Activated CD8-positive, alpha-beta memory T cell treated with anti-CD3 and anti-CD28 coated beads, Interleukin-2, amount 50 U/mL, for 1 hour (primary cell): ENCODE measurements around the gene THSD4.

ENCODE experiments used
- DNase-seq: peaks from one replicate; pipeline ENCODE4 v3.0.0-alpha.2; 2020; ENCODE audit errors: extremely low read depth

Gene THSD4

GRCh38 chr15:71494563-71495397, 379.5 kb downstream of the THSD4 start:
- DNase-seq: no peak

DNA sequence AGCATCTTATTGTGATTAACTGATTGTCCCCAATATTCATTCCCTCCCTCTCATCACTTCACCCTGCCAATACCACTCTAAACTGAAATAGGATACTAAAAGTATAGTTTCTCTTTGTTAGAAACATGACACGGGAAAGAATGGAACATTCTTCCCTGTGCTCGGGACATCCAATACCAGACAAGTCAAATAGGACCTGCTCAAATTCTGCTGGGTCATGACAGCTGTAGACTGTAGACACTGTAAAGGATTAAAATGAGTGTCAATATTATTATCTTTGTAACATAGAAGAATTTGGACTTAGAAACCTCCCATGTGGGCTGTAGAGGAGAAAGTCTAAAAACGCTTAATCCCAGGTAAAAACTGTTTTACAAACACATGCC, 380.1 kb downstream of the THSD4 start:
- DNase-seq: no peak

- DNase-seq: no peak
These were observed 381.2 kb downstream of the THSD4 start for GRCh38 chr15:71496336-71496955.

GRCh38 chr15:71501344-71502076, 386.2 kb downstream of the THSD4 start:
- DNase-seq: no peak

DNA sequence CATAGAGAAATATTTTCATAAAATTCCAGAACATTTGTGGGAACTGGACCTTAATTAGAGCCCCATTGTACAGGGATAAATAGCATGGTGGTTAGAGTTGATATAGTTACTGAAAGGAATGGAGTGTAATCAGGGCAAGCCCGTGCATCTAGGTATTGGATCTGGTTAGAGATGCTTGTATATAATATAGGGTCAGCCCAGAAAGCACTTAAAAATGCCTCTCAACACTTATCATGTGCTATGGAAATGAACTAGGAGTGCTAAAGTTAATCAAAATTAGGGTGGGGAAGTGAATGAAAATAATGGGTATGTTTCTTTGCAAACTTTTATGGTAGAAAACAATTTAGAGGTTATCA, 386.8 kb downstream of the THSD4 start:
- DNase-seq: no peak

DNA sequence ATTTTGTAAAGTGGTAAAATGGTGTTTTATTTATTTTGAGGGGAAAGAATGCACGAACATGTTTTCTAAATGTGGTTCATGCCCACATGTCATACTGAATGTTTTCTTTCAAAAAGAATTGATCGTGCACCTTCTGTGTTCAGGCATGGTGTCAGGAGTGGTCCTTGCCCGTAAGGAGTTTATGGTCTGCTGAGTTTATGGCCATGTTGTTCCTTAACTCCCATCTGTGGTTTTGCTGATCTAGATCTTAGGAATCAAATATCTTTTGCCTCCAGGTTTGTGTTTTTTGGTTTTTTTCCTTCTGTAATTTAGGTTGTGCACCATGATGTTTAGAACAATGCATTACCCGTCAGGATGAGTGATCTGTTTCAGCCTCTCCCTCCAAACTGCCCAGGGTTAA, 390.7 kb downstream of the THSD4 start:
- DNase-seq: no peak

- DNase-seq: no peak
These were observed 391.7 kb downstream of the THSD4 start for GRCh38 chr15:71506946-71507345.

GRCh38 chr15:71508081-71508682, 392.9 kb downstream of the THSD4 start:
- no peak for DNase-seq

DNA sequence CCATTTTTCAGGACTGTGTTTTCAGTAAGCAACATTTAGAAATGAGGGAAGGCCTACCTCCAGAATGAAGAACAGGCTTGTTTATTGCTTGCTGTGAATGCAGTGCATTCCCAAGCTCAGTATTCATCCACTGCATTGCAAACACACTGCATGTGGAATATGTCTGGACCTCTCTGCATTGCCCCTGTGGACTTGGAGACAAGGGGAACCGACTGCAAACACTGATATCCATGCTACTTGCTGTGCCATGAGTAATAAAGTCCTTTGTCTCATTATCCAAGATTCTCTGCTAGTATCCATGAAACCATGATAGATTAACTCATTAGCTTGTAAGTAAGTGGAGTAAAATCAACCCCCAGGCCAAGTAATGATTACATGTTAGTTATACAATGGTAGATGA, 393.9 kb downstream of the THSD4 start:
- no peak for DNase-seq

DNA sequence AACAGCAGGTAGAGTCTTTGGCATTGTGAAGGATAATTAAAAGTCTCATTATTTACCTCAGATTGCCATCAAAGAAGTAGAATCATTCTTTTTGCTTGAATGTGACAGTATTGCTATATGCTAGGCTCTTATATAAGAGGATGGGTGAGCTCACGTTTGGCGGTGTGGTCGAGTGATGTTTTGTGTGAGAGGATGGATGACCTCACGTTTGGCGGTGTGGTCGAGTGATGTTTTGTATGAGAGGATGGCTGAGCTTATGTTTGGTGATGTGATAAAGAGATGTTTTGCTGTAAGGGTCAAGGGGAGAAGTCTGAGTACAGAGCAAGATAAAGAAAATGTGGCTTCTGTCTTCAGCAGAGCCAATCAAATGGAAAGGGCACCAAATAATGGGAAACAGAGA, 395.5 kb downstream of the THSD4 start:
- DNase-seq: no peak

GRCh38 chr15:71511796-71512681, 396.8 kb downstream of the THSD4 start:
- no peak for DNase-seq

- no peak for DNase-seq
These were observed 397.4 kb downstream of the THSD4 start for GRCh38 chr15:71512682-71513006.

DNA sequence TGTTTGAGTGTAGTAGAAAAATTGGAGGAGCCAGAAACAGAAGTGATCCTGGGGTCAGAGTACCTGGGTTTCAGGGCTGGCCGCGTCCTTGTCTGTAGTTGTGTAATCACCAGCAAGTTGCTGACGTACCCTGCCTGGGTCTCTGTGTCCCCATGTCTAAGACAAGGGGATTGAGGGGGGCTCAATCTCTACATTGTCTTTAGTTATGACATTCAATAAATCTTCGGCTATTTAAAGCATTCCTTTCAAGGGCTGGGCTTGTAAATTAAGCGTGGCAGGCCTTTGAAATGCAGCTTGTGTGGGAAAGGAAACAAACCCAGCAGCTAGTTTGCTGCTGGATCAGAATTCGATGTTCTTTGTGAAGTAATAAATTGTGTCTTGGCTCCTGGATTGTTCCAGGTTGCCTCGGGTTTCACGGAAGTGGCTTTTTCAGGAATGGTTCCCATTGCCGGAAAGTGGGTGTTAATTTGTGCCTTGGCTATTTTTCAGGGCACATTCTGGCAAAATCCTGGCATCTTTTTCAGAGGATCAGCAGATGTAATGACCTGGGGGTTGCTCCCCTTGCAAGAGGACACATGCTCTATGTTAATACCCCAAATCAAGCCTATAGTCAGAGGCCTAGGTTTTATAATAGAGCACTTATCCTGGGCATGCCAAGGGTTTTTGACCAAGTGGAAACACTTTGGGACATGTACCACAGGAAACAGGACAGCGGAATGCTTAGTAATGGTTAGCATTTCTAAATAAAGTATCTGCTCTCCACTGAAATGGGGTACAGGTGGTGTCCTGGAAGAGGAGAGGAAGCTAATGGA, 400.3 kb downstream of the THSD4 start:
- DNase-seq: no peak

- DNase-seq: no peak
These were observed 402.5 kb downstream of the THSD4 start for GRCh38 chr15:71517751-71518150.

DNA sequence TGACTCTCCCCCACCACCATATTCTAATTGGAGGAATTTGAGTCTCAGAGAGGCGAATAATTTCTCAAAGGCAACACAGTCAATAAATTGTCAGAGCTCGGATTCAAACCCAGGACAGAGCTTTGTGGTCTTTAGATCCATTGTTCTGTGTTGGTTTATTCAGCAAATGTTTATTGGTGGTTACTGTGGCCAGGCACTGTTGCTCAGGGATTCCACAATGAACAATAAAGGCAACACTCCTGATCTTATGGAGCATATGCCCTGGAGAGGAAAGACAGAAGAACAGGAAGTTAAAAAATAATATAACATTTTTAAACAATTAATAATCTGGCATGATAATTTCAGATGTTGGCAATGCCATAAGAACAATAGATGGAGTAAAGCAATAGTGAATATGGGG, 403.4 kb downstream of the THSD4 start:
- DNase-seq: no peak

- no peak for DNase-seq
These were observed 411.0 kb downstream of the THSD4 start for GRCh38 chr15:71526060-71526820.

DNA sequence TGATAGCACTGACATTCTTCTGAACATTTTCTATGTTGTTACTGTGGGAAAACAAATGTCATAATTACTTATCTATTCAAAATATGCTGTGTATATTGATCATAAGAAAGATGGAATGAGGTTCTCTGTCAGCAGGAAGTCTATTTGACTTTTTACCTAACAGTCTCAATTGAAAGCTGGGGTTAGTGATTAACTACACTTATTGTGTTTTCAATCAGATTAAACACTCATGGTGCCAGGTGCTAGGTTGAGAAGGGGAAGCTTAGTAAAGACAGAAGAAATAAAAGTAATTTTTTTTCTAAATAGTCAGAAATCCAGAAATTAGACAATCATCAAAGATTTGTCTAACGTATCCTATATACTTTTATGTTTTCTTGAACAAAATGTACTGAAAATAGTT, 414.1 kb downstream of the THSD4 start:
- no peak for DNase-seq

- no peak for DNase-seq
These were observed 414.8 kb downstream of the THSD4 start for GRCh38 chr15:71530116-71530515.

GRCh38 chr15:71532994-71533393, 417.7 kb downstream of the THSD4 start:
- no peak for DNase-seq

- DNase-seq: no peak
These were observed 422.9 kb downstream of the THSD4 start for GRCh38 chr15:71538181-71538580.
